ENCODE results near the gene ATP6V1E1. TPM values are rescaled to one million over a fixed set of nuclear protein-coding genes. Genes with fewer than 3 reads are reported as not detected.

Gene ATP6V1E1
- total RNA-seq, 1 experiment from 2014 or later, result 89.2 TPM

DNA sequence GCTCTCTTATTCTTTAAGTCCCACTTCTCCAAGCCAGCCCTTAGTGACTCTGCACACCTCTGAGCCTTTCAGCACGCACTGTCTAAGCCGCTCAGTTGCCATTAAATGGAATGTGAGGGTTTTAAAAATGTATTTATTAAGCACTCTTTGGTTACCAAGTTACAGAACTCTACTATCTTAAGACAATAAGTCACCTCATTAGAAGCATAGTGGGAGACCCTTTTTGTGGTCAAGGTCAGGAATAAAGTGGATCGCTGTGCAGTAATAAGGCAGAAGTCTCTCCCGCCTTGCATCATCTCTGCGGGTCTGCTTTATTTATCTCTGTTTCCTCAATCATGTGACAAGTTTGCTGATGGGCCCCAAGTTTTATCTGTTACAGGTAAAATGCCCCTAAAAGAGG lies 53.4 kb downstream of the ATP6V1E1 start:
- H3K27ac ChIP-seq (ENCODE audit: insufficient read length, low read depth, low read length), result no peak overlapping the region

More for the DNA sequence above, 53.4 kb downstream of the ATP6V1E1 start:
- Mint-ChIP-seq H3K4me3 (no peak overlapping the region), H3K9me3 (no peaks in the 10 kb centered on the region), H3K36me3 (ENCODE audit: insufficient read depth in 1 of 3, low read depth in 3 of 3) (peaks cover 0 to 2% (median 0%) of the 10 kb centered on the region in 3 experiments; a peak in 1 of 7 replicates), H3K27me3 (ENCODE audit: low read depth) (no peaks in the 10 kb centered on the region; the same call in none of the 2 replicates), H3K4me1 (peaks cover 25 to 27% of the 10 kb centered on the region in 2 experiments), H3K27ac (no peak overlapping the region)
- Histone ChIP-seq H3K27me3 (ENCODE audit: insufficient read depth, low read length) (no peaks in the 10 kb centered on the region), H2BK20ac (ENCODE audit: low read depth, low read length, poor library complexity, severe bottlenecking) (no peak overlapping the region), H3K79me2 (ENCODE audit: insufficient read depth, low read length) (no peaks in the 10 kb centered on the region), H3K9me3 (ENCODE audit: control insufficient read depth, low read depth, low read length) (no peaks in the 10 kb centered on the region), H4K8ac (replicated peaks; ENCODE audit: insufficient read length, low read depth, low read length) (no peak overlapping the region), H3K56ac (ENCODE audit: insufficient read length, low read depth, low read length) (no peak overlapping the region), H3K4me2 (ENCODE audit: insufficient read depth, insufficient read length, low read length) (no peak overlapping the region), H2BK5ac (ENCODE audit: insufficient read length, low read length) (no peak overlapping the region), H2BK120ac (ENCODE audit: low read depth, low read length, poor library complexity, severe bottlenecking) (no peak overlapping the region), H3K18ac (ENCODE audit: insufficient read length, low read depth, low read length) (no peak overlapping the region), H3T11ph (ENCODE audit: low read length) (no peak overlapping the region), H3K4ac (ENCODE audit: low read depth, low read length) (no peak overlapping the region), H2AFZ (ENCODE audit: low read length) (no peak overlapping the region), H2BK12ac (ENCODE audit: insufficient read length, low read depth, low read length) (no peak overlapping the region), H3K23ac (ENCODE audit: insufficient read length, low read depth, low read length) (no peak overlapping the region), H2AK5ac (ENCODE audit: insufficient read length, low read length) (no peak overlapping the region), H3K79me1 (ENCODE audit: insufficient read depth, low read depth, low read length, poor library complexity, severe bottlenecking) (no peaks in the 10 kb centered on the region), H3K23me2 (ENCODE audit: insufficient read length, low read depth, low read length, poor library complexity, severe bottlenecking) (no peaks in the 10 kb centered on the region), H3K14ac (ENCODE audit: insufficient read depth, low read length) (no peak overlapping the region), H2BK15ac (ENCODE audit: low read depth, low read length) (no peak overlapping the region), H3K4me1 (ENCODE audit: insufficient read depth, low read length) (peaks cover 7% of the 10 kb centered on the region), H4K20me1 (ENCODE audit: control insufficient read depth, insufficient read depth, insufficient read length) (no peaks in the 10 kb centered on the region), H4K91ac (ENCODE audit: insufficient read length, low read depth, low read length) (no peak overlapping the region), H4K5ac (ENCODE audit: insufficient read length, low read depth, low read length) (no peak overlapping the region), H3K9ac (ENCODE audit: extremely low read depth, insufficient read length, low read length) (no peak overlapping the region)
- TF ChIP-seq, protein P1, sequence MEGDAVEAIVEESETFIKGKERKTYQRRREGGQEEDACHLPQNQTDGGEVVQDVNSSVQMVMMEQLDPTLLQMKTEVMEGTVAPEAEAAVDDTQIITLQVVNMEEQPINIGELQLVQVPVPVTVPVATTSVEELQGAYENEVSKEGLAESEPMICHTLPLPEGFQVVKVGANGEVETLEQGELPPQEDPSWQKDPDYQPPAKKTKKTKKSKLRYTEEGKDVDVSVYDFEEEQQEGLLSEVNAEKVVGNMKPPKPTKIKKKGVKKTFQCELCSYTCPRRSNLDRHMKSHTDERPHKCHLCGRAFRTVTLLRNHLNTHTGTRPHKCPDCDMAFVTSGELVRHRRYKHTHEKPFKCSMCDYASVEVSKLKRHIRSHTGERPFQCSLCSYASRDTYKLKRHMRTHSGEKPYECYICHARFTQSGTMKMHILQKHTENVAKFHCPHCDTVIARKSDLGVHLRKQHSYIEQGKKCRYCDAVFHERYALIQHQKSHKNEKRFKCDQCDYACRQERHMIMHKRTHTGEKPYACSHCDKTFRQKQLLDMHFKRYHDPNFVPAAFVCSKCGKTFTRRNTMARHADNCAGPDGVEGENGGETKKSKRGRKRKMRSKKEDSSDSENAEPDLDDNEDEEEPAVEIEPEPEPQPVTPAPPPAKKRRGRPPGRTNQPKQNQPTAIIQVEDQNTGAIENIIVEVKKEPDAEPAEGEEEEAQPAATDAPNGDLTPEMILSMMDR (conservative IDR thresholded peaks at IDR 0.05), result no peak
- no peak for DNase-seq
- no CpG with 5 or more reads among the region's 5 CpGs for WGBS (ENCODE audit: extremely low coverage, insufficient read length, low lambda C conversion rate)
